ENCODE data around the gene DNAJC17. TPM values are rescaled to one million over a fixed set of nuclear protein-coding genes. Genes with fewer than 3 reads are reported as not detected.

DNAJC17 gene
- total and polyA plus RNA-seq, 8 donors: 24.3 to 50.1 (median 42.1) TPM

- H3K27ac ChIP-seq: no peak overlapping the region
- intact Hi-C loops (cut with DNase I): no loop called here
- ATAC-seq (no peak), DNase-seq (no peak)
- H3K4me3 ChIP-seq: no peak overlapping the region
- no peak for TF ChIP-seq CTCF (IDR thresholded peaks at IDR 0.05)
- H3K36me3 ChIP-seq: peaks cover 0 to 92% of the 10 kb centered on the region in 2 donors
- no peaks in the 10 kb centered on the region for H3K9me3 ChIP-seq
- no peaks in the 10 kb centered on the region for H3K4me1 ChIP-seq
- no peaks in the 10 kb centered on the region for H3K27me3 ChIP-seq
These were observed 31.3 kb downstream of the DNAJC17 start for GRCh38 chr15:40775740-40776536.

DNA sequence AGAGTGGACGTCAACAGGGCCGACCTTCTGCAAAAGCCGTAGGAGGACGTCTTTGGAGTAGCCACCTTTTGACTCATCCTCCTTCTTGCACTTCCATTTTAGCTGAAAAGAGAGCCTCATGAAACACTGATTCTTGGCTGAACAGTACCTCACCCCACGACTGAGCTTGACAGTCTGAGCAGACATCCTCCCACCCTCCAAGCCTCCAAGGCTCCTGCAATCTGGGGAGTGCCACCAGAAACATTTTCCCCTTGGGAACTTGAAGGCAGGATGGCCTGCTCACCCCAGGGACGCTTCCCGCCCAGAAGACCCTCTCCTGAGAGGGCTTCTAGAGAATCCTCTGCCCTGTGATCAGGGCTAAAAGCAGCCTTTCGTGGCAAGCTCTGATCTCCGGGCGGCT lies 32.3 kb downstream of the DNAJC17 start:
- H3K27me3 ChIP-seq: no peaks in the 10 kb centered on the region
- H3K36me3 ChIP-seq: peaks cover 0 to 100% of the 10 kb centered on the region in 2 donors
- peaks cover 0 to 7% of the 10 kb centered on the region in 2 donors for H3K4me1 ChIP-seq
- no peaks in the 10 kb centered on the region for H3K9me3 ChIP-seq
- DNase-seq (no peak), ATAC-seq (no peak)
- no peak overlapping the region for H3K4me3 ChIP-seq
- no peak overlapping the region for H3K27ac ChIP-seq
- TF ChIP-seq CTCF (IDR thresholded peaks at IDR 0.05): no peak
- intact Hi-C loops (cut with DNase I): no loop called here

DNA sequence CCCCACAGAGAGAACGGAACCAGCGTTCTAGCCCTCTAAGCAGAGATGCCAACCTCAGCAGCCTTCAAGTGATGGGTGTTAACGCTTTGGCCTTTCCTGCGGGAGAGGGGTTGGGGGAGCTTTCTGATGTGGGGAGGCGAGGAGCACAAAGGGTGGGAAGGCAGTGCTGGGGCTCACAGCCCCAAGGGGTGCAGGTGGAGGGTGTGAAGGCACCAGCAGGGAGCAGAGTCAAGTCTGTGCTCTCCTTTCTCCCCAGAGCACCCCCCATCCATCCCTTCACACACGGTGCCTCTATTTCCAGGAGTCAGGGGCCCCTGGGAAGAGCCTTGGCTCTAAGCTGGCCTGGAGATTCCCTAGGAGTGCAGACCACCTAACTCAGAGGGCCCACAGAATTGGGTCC lies 33.4 kb downstream of the DNAJC17 start:
- DNase-seq: no peak
- Histone ChIP-seq H3K36me3 (peaks cover 0 to 89% of the 10 kb centered on the region in 2 donors), H3K27me3 (no peaks in the 10 kb centered on the region), H3K4me3 (no peak overlapping the region), H3K9me3 (no peaks in the 10 kb centered on the region), H3K27ac (no peak overlapping the region), H3K4me1 (peaks cover 8 to 18% of the 10 kb centered on the region in 2 donors)
- TF ChIP-seq CTCF (IDR thresholded peaks at IDR 0.05): no peak
- intact Hi-C loops (cut with DNase I): no loop called here
- ATAC-seq: no peak

- intact Hi-C loops (cut with DNase I): no loop called here
- TF ChIP-seq CTCF (IDR thresholded peaks at IDR 0.05): no peak
- H3K27me3 ChIP-seq: no peaks in the 10 kb centered on the region
These were observed 33.8 kb downstream of the DNAJC17 start for GRCh38 chr15:40773496-40773895.

DNA sequence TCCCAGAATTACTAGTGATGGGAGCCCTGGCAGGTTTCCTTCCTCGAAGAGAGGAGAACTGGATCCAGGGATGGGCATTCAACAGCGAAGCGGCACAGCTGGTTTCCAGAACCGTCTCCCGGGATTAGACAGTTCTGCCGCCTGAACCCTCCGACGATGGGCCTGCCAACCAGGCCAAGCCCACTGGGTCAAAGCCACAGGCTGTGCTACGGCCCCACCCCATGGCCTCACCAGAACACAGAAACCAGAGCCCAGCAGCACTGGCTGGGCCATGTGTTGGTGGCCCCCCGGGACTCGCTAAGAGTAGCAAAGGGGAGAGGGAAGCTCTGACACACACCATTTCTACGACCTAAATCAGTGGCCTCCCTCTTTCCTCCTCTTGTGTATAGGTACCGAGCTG lies 35.3 kb downstream of the DNAJC17 start:
- ATAC-seq (no peak), DNase-seq (no peak)
- no peaks in the 10 kb centered on the region for H3K9me3 ChIP-seq
- intact Hi-C loops (cut with DNase I): no loop called here
- no peak for TF ChIP-seq CTCF (IDR thresholded peaks at IDR 0.05)
- no peak overlapping the region for H3K4me3 ChIP-seq
- H3K27me3 ChIP-seq: no peaks in the 10 kb centered on the region
- peaks cover 0 to 84% of the 10 kb centered on the region in 2 donors for H3K36me3 ChIP-seq
- peaks cover 9 to 29% of the 10 kb centered on the region in 2 donors for H3K4me1 ChIP-seq
- no peak overlapping the region for H3K27ac ChIP-seq

More at GRCh38 chr15:40773496-40773895, 33.8 kb downstream of the DNAJC17 start:
- H3K27ac ChIP-seq: no peak overlapping the region
- H3K9me3 ChIP-seq: no peaks in the 10 kb centered on the region
- peaks cover 9 to 22% of the 10 kb centered on the region in 2 donors for H3K4me1 ChIP-seq
- DNase-seq: no peak
- ATAC-seq: no peak
- peaks cover 0 to 85% of the 10 kb centered on the region in 2 donors for H3K36me3 ChIP-seq
- no peak overlapping the region for H3K4me3 ChIP-seq
